Measurements from ENCODE around the gene TBC1D4. TPM values are rescaled to one million over a fixed set of nuclear protein-coding genes. Genes with fewer than 3 reads are reported as not detected.

The TBC1D4 gene
- total RNA-seq, 2 donors from 2014 or later = 14.9 to 20.3 TPM

GRCh38 chr13:75402787-75403186 is 79.2 kb downstream of the TBC1D4 start:
- intact Hi-C loops (cut with DNase I) = no loop called here
- DNase-seq (ENCODE audit: low spot score) = no peak

- intact Hi-C loops (cut with DNase I) = no loop called here
- DNase-seq (ENCODE audit: low spot score) = no peak
These were observed 81.2 kb downstream of the TBC1D4 start for GRCh38 chr13:75400775-75401174.

DNA sequence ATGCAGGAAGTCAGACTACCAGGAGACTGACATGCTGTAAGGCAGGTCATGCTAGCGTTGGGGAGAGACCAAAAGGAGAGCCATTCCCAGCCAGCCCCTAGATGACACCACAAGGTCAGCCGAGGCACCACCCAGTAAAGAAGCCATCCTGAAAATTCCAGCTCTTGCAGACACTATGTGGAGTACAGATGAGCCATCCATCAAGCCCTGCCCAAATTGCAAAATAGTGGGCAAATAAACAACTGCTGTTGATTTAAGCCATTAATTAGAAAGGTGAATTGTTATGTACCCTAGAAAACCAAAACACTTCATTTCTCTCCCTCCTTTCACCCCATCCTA is 82.1 kb downstream of the TBC1D4 start:
- no peak for DNase-seq (ENCODE audit: low spot score)
- intact Hi-C loops (cut with DNase I) = no loop called here

GRCh38 chr13:75399168-75399878 is 82.6 kb downstream of the TBC1D4 start:
- no peak for DNase-seq (ENCODE audit: low spot score)

GRCh38 chr13:75398072-75398471 is 83.9 kb downstream of the TBC1D4 start:
- no peak for DNase-seq (ENCODE audit: low spot score)

More at GRCh38 chr13:75399168-75399878, 82.6 kb downstream of the TBC1D4 start:
- intact Hi-C loops (cut with DNase I) = no loop called here

DNA sequence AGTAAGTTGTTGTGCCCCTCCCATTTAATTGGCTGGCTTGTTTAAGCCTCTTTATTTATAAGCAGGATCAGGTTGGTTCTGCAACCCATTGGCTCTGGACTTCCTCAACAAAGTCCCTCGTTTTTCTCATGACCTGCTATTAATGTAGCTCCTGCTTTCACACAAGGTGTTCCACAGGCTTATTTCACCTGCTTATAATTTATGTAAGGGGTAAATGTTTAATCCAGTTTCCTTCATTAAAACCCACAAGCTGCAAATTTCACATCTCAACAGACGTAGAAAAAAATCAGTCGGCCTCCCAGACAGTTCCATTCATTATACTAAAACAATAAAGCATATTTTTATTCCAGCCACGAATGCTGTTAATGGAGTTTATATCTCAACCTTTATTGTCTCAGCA is 86.1 kb downstream of the TBC1D4 start:
- intact Hi-C loops (cut with DNase I) = no loop called here
- no peak for DNase-seq (ENCODE audit: low spot score)

More at GRCh38 chr13:75398072-75398471, 83.9 kb downstream of the TBC1D4 start:
- intact Hi-C loops (cut with DNase I) = no loop called here

DNA sequence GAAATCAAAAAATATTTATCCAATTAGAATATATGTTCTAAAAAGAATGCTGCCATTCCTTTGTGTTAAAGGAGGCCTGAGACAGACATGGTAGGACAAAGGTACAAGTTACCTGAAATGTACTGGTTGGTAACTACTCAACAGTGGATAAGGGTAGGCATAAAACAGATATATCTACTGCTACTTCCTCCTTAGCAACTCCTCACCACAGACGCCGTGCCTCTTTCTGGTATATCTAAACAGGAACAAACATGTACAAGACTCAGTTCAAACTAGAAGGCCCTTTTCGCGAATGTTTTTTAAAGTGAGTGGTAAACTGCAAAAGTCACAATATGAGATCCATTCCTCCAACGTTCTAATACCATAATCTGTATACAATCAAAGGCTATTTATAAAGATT is 86.9 kb downstream of the TBC1D4 start:
- intact Hi-C loops (cut with DNase I) = no loop called here
- no peak for DNase-seq (ENCODE audit: low spot score)

GRCh38 chr13:75393839-75394520 is 88.0 kb downstream of the TBC1D4 start:
- DNase-seq (ENCODE audit: low spot score) = no peak
- intact Hi-C loops (cut with DNase I) = no loop called here

DNA sequence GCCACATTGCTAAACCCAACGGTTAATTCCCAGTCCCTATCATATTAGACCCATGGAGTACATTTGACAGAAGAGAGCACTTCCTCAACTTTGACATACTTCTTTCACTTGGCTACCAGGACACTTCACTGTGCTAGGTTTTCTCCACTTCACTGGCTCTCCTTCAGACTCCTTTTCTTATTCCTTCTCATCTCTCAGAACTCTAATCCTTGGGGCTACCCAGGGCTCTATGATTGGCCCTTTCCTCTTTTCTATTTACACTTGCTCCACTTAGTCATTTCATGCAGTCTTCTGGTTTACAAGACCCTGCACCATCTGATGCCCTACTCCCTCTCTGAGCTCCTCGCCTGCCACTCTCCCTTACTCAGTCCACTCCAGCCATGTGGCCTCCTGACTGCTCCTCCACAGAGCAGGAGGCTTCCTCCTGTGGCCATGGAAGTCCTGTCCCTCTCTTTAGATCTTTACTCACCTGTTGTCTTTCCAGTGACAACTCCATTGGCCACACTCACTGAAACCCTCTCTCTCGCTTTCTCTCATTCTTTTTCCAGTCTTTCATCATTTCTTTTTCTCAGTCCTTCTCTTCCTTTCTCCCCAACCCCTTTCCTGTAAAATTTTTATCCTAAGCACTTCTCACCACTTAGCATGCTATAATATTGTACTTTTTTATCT is 90.4 kb downstream of the TBC1D4 start:
- DNase-seq (ENCODE audit: low spot score) = no peak
- intact Hi-C loops (cut with DNase I) = no loop called here

- intact Hi-C loops (cut with DNase I) = no loop called here
- no peak for DNase-seq (ENCODE audit: low spot score)
These were observed 91.7 kb downstream of the TBC1D4 start for GRCh38 chr13:75390229-75390628.

DNA sequence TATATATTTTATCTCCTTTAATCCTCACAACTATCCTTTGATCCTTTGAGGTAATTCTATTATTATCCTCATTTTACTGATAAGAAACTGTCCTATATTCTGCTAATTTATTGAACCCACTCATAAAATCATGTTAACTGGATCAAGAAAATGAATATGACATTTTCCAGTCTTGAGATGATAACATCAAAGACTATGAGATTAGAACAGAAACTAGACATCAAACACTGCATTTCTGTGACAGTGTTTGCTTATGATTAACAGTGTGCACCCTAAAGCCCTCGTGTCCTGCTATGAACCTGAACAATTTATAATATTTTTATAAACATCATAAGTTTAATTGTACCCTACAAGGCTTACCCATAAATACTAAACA is 96.3 kb downstream of the TBC1D4 start:
- intact Hi-C loops (cut with DNase I) = no loop called here
- no peak for DNase-seq (ENCODE audit: low spot score)

GRCh38 chr13:75384879-75385707 is 96.9 kb downstream of the TBC1D4 start:
- intact Hi-C loops (cut with DNase I) = no loop called here
- DNase-seq (ENCODE audit: low spot score) = no peak

- DNase-seq (ENCODE audit: low spot score) = no peak
- intact Hi-C loops (cut with DNase I) = no loop called here
These were observed 98.8 kb downstream of the TBC1D4 start for GRCh38 chr13:75383064-75383715.

DNA sequence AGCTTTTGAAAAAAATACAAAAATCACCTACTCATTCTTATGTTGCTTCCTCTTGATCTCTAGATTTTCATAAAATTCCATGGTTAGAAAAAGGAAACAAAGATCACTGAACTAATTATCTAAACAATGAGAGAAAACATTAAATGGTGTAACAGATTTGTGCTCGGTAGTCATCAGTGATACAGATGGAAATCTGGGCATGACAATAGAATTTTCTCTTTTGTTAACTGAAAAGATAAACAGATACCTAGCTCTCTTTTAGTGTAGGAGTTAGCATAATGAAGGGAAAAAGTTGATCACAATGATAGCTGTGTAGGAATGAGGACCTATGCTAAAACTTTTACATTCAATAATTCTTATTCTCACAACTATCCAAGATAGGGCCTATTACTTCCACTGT is 103.7 kb downstream of the TBC1D4 start:
- intact Hi-C loops (cut with DNase I) = no loop called here
- DNase-seq (ENCODE audit: low spot score) = no peak

DNA sequence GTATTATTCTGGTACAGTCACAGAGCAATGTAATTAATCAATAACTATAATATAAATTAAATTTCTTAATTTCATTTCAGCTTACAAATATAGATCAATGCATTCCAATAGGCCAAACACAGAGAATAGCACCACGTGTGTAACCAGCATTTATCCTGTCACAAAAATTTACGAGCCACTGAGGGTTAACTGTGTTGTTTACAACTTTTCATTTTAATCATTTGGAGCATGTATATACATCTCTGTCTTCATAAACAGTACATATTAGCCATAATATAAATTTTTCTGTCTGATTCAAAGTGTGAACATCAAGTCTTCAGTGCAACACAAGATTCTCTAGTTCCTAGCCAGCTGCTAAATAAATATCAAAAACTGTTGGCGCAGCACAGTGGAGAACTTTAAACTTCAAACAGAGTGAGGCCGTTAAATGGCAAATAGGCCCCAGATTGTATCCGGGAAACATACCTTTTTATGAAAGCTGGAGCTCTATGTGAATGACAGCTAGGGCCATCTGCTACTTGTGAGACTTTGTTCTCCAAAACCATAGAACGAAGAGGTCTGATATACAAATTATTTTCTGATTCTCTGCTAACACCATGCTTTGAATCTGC is 105.1 kb downstream of the TBC1D4 start:
- DNase-seq (ENCODE audit: low spot score) = no peak
- intact Hi-C loops (cut with DNase I) = no loop called here

DNA sequence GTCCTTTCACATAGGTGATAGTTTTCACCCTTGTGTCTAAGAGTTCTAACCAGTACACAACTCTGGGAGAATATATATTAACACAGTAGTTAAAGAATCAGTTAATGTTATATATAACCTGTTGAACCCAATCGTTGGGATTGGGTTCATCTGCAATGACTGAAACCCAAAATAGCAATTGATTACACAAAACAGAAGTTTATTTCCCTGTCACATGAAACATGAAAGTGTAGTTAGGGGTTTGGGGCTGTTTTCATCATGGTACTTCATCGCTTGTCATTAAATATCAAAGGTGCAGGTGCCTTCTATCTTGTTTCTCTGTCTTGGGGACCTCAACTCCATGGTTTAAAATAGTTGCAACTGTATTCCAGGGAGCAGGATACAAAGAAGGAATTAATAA is 106.6 kb downstream of the TBC1D4 start:
- no peak for DNase-seq (ENCODE audit: low spot score)
- intact Hi-C loops (cut with DNase I) = no loop called here

DNA sequence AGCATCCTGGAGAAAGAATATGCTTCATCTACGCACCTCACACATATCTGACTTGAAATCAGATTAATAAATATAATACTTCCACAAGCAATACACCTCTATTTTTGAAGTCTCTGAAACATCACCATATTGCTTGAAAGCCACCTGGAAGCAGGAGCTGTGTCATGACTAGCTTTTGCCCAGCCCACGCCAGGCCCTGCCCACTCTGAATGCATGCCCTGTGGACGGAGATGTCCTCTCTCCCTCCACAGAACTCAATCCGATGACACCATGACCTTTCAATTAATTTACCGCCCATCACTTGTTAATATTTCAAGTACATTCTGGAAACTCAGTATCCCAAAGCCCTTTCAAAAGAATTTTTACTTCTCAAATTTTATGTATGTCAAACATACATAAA is 108.0 kb downstream of the TBC1D4 start:
- no peak for DNase-seq (ENCODE audit: low spot score)
- intact Hi-C loops (cut with DNase I) = loop anchor here (2.0 to 5.0 kb wide), 2 partner anchors 108 to 109 kb away; partner anchors contain the start of gene TBC1D4 (in 2 of the 2)

GRCh38 chr13:75372923-75373841 is 108.8 kb downstream of the TBC1D4 start:
- intact Hi-C loops (cut with DNase I) = loop anchor here (2.0 to 5.0 kb wide), 2 partner anchors 109 to 110 kb away; partner anchors contain the start of gene TBC1D4 (in 2 of the 2)

More at GRCh38 chr13:75372923-75373841, 108.8 kb downstream of the TBC1D4 start:
- DNase-seq (ENCODE audit: low spot score) = no peak
